ENCODE data around the gene C19orf47.

Gene C19orf47

GRCh38 chr19:40383668-40384248 is 35.6 kb upstream of the C19orf47 start:
- Histone ChIP-seq H3K36me3 (replicated peaks; ENCODE audit: insufficient read depth, low read length) (no peaks in the 10 kb centered on the region), H2AFZ (ENCODE audit: low read length) (no peak overlapping the region), H3K9me2 (replicated peaks; ENCODE audit: insufficient read depth, low read length) (no peaks in the 10 kb centered on the region), H3K4me1 (ENCODE audit: low read length) (no peaks in the 10 kb centered on the region), H3K27me3 (replicated peaks; ENCODE audit: insufficient read depth, low read length) (peaks cover 28% of the 10 kb centered on the region), H4K20me1 (ENCODE audit: insufficient read depth, low read length) (no peaks in the 10 kb centered on the region), H3F3A (ENCODE audit: insufficient read depth, low read length) (no peaks in the 10 kb centered on the region), H3K9me3 (replicated peaks; ENCODE audit: insufficient read depth, low read length) (no peaks in the 10 kb centered on the region), H3K79me2 (ENCODE audit: low read length) (no peaks in the 10 kb centered on the region), H3K4me2 (ENCODE audit: low read depth, low read length) (no peak overlapping the region), H3K27ac (ENCODE audit: low read length) (no peak overlapping the region), H3K4me3 (ENCODE audit: low read length) (no peak overlapping the region), H3K9ac (ENCODE audit: low read length) (no peak overlapping the region)
- no peak for DNase-seq
- no peak for TF ChIP-seq EZH2 (optimal IDR thresholded peaks at IDR 0.05; ENCODE audit: low read depth, low read length)
- TF ChIP-seq CTCF (IDR thresholded peaks at IDR 0.05; ENCODE audit: low read length), result no peak
- no peak for TF ChIP-seq EZH2phosphoT487 (IDR thresholded peaks at IDR 0.05; ENCODE audit: low read length)

GRCh38 chr19:40381321-40381720 is 33.1 kb upstream of the C19orf47 start:
- Histone ChIP-seq H3K4me3 (ENCODE audit: low read length) (no peak overlapping the region), H3K27ac (ENCODE audit: low read length) (no peak overlapping the region), H3K79me2 (ENCODE audit: low read length) (no peaks in the 10 kb centered on the region), H3K9me3 (replicated peaks; ENCODE audit: insufficient read depth, low read length) (no peaks in the 10 kb centered on the region), H3K27me3 (replicated peaks; ENCODE audit: insufficient read depth, low read length) (peaks cover 18% of the 10 kb centered on the region), H4K20me1 (ENCODE audit: insufficient read depth, low read length) (no peaks in the 10 kb centered on the region), H2AFZ (ENCODE audit: low read length) (no peak overlapping the region), H3F3A (ENCODE audit: insufficient read depth, low read length) (no peaks in the 10 kb centered on the region), H3K4me1 (ENCODE audit: low read length) (no peaks in the 10 kb centered on the region), H3K4me2 (ENCODE audit: low read depth, low read length) (no peak overlapping the region), H3K9ac (ENCODE audit: low read length) (no peak overlapping the region), H3K36me3 (replicated peaks; ENCODE audit: insufficient read depth, low read length) (no peaks in the 10 kb centered on the region), H3K9me2 (replicated peaks; ENCODE audit: insufficient read depth, low read length) (no peaks in the 10 kb centered on the region)
- TF ChIP-seq EZH2phosphoT487 (IDR thresholded peaks at IDR 0.05; ENCODE audit: low read length) (no peak), CTCF (IDR thresholded peaks at IDR 0.05; ENCODE audit: low read length) (no peak)
- DNase-seq, result no peak

- Histone ChIP-seq H3K27me3 (replicated peaks; ENCODE audit: insufficient read depth, low read length) (peaks cover 17% of the 10 kb centered on the region), H3K9me2 (replicated peaks; ENCODE audit: insufficient read depth, low read length) (no peaks in the 10 kb centered on the region), H2AFZ (ENCODE audit: low read length) (no peak overlapping the region), H3K36me3 (replicated peaks; ENCODE audit: insufficient read depth, low read length) (no peaks in the 10 kb centered on the region), H3K4me1 (ENCODE audit: low read length) (no peaks in the 10 kb centered on the region), H3F3A (ENCODE audit: insufficient read depth, low read length) (no peaks in the 10 kb centered on the region), H3K9ac (ENCODE audit: low read length) (no peak overlapping the region), H3K79me2 (ENCODE audit: low read length) (no peaks in the 10 kb centered on the region), H3K9me3 (replicated peaks; ENCODE audit: insufficient read depth, low read length) (no peaks in the 10 kb centered on the region), H3K27ac (ENCODE audit: low read length) (no peak overlapping the region), H3K4me2 (ENCODE audit: low read depth, low read length) (no peak overlapping the region), H4K20me1 (ENCODE audit: insufficient read depth, low read length) (no peaks in the 10 kb centered on the region), H3K4me3 (ENCODE audit: low read length) (no peak overlapping the region)
- DNase-seq, result no peak
- TF ChIP-seq EZH2 (optimal IDR thresholded peaks at IDR 0.05; ENCODE audit: low read depth, low read length) (no peak), EZH2phosphoT487 (IDR thresholded peaks at IDR 0.05; ENCODE audit: low read length) (no peak), CTCF (IDR thresholded peaks at IDR 0.05; ENCODE audit: low read length) (no peak)
Observed at GRCh38 chr19:40380199-40381037, 32.2 kb upstream of the C19orf47 start.
